AG09319 (cell line): ENCODE data around the gene C21orf58.

Experiments used
- DNase-seq: peaks from one replicate; pipeline ENCODE4 v3.0.0-alpha.2; 2010; ENCODE audit warnings: low read depth; ENCODE audit errors: extremely low read depth
- TF ChIP-seq, protein P1 (sequence below): IDR thresholded peaks from 2 replicates; pipeline ENCODE4 v1.5.1; 2011; ENCODE audit warnings: low read depth, mild to moderate bottlenecking, inconsistent platforms, low read length, moderate library complexity

Gene C21orf58

DNA sequence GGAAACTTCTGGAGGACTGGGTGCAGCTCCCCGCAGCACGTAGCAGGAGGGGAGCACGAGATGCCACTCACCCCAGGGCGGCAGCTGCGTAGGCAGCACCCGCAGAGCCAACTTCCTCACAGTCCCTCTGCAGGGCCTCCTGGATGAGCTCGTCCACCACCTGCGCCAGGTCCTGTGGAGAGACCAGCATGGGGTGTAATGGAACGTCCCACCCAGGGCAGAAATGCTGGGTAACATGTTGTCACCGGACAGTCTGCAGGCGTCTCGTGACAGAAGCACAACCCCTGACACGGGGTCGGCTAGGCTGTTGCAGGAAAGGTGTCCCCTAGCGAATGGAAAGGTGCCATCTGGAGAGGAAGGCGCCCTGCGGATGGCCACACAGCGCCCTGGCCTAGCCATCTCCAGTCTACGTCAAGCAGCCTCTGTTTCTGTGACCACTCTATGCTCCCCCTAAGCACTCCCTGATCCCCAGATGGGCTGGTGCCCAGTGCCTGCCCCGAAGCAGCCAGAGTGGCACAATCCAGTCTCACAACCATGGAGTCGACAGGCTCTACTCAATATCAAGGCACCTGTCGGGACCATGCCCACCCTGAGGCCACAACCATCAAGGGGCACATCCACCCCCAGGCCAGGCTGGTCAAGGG lies 59.5 kb downstream of the C21orf58 start:
- no peak for DNase-seq
- TF ChIP-seq, protein P1, sequence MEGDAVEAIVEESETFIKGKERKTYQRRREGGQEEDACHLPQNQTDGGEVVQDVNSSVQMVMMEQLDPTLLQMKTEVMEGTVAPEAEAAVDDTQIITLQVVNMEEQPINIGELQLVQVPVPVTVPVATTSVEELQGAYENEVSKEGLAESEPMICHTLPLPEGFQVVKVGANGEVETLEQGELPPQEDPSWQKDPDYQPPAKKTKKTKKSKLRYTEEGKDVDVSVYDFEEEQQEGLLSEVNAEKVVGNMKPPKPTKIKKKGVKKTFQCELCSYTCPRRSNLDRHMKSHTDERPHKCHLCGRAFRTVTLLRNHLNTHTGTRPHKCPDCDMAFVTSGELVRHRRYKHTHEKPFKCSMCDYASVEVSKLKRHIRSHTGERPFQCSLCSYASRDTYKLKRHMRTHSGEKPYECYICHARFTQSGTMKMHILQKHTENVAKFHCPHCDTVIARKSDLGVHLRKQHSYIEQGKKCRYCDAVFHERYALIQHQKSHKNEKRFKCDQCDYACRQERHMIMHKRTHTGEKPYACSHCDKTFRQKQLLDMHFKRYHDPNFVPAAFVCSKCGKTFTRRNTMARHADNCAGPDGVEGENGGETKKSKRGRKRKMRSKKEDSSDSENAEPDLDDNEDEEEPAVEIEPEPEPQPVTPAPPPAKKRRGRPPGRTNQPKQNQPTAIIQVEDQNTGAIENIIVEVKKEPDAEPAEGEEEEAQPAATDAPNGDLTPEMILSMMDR = no peak

DNA sequence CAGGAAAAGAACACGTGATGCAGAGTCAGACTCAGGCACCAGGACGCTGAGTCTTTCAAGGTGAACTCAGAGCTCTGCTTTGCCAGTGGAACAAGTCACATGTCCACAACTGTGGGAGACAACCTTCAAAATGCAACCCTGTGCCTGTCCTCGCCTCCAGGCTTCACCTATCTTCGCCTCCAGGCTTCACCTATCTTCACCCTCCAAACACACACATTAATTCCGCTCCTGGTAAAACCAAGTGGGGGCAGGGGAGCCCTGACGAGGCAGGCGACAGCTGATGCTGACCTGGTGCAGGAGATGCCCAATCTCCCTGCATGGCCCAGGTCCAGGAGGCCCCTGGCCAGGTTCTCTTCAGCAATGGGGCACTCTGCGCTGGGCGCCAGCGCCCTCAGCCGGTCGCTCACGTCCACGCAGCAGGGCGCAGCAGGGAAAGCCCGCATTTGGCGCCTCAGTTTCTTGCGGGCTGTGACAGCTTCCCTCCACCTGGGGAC lies 67.1 kb downstream of the C21orf58 start:
- no peak for DNase-seq
- TF ChIP-seq, protein P1 = no peak

DNA sequence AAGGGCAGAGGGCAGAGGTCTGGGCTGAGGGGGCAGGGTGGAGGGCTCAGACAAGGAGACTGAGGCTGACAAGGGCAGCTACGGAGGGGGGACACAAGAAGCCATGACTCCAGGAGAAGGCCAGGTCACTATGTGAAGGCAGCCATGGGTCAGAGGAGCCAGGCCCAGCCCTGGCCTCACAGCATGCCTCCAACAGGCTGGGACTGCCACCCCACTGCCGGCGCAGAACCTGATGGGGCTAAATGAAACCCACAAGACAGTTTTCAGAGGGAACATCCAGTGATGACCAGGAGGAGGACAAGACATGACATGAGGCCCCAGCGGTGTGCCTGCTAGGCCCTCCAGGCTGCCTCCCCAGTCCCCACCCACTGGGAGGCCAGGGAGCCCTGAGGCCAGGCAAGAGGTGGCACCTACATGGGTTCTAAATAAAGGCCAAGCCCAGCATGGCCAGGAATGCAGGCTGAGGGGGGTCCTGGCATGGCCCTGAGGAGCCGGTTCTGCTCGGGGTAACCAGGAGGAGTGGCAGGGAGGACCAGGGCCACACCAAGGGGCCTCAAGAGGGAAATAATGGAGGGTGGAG lies 67.8 kb downstream of the C21orf58 start:
- TF ChIP-seq, protein P1 = no peak
- DNase-seq = no peak

DNA sequence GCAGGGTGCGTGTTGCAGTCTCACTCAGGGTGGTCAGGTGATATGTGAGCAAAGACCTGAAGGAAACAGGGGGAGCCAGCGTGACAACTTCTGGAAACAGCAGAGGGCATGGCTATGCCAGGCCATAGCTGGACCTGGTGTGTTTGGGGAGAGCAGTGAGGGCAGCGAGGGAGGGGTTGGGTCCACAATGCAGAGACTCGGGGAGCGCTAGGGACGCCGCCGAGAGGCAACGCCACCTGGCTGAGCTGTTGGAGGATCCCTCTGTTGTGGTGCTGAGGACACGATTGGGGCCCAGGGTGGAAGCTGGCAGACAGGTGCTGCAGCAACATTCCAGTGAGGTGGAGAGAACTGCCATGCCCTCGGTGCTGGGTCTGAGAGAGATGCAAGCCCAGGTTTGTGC lies 68.5 kb downstream of the C21orf58 start:
- DNase-seq = no peak
- TF ChIP-seq, protein P1 = no peak

DNA sequence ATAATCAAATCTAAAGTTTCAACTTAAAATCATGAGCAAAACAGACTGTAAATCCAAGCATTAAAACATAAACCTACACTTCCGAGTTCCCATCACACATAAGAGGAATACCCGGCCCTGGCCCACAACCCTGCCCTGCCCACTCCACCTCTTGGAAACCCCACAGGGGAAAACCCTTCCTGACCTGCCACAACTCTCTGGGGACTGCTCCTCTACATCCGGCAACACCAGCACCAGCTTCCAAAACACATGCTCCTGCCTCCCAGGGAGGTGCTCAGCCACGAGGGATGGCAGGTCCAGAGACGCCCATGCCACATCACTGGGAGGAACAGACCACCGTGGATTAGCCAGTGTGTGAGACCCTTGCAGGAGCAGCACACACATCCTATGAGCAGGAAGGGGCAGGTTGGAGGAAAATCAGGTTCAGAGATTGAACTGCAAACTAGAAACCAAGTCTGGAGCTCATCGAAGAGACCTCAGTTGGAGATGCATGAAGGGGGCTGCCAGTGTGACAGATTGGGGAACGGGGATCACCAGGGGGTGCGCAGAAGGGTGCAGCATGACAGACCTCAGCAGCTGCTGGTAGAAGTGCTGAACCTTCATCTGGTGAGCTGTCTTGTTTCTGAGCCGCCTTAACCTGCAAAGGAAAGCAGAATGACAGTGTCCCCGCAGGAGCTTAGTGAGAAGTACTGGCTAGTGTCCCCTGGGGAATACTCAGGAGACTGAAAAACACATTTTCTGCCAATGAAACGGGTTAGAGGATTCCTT lies 69.3 kb downstream of the C21orf58 start:
- TF ChIP-seq, protein P1 = no peak
- no peak for DNase-seq

DNA sequence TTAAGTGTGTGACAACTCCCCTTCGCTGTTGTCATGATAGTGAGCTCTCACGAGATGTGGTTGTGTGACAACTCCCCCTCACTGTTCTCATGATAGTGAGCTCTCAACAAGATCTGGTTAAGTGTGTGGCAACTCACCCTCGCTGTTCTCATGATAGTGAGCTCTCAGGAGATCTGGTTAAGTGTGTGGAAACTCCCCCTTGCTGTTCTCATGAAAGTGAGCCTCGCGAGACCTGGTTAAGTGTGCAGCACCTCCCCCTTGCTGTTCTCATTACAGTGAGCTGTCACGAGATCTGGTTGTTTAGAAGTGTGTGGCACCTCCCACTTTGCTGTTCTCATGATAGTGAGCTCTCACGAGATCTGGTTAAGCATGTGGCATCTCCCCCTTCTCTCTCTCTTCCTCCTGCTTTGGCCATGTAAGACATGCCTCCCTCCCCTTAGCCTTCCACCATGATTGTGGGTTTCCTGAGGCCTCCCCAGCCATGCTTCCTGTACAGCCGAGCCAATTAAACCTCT lies 70.0 kb downstream of the C21orf58 start:
- TF ChIP-seq, protein P1 = no peak
- no peak for DNase-seq

DNA sequence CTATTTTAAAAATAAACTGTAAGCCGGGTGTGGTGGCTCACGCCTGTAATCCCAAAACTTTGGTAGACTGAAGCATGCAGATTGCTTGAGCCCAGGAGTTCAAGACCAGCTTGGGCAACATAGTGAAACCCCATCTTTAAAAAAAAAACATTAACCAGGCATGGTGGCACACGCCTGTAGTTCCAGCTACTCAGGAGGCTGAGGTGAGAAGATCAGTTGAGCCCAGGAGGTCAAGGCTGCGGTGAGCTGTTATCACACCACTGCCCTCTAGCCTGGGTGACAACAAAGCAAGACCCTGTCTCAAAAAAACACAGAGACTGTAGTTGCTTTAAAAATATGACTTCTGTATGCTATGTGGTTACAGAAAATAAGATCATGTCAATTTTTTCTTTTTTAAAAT lies 70.8 kb downstream of the C21orf58 start:
- no peak for DNase-seq
- TF ChIP-seq, protein P1 = no peak
